Glomerular endothelial cell (primary cell): ENCODE data around the gene KMT2C. TPM values are rescaled to one million over a fixed set of nuclear protein-coding genes. Genes with fewer than 3 reads are reported as not detected.
"Not testable (repeated sequence)": the region's sequence is repeated elsewhere in the genome, so short reads cannot be mapped to it uniquely, and the experiment has no call there.

Experiments used
- DNase-seq: peaks from one replicate; pipeline ENCODE4 v3.0.0-alpha.2; 2011; ENCODE audit warnings: low read depth, low spot score; ENCODE audit errors: extremely low read depth
- total RNA-seq: library from RNA; depleted of rRNA; stranded (reverse); fragments of >200 nt; gene quantifications from 2 replicates; pipeline ENCODE4 v1.2.3, GENCODE V29; 2015

Gene KMT2C
- total RNA-seq, 1 donor from 2014 or later = 50.6 TPM

GRCh38 chr7:152406491-152406890 is 29.3 kb downstream of the KMT2C start:
- no peak for DNase-seq

GRCh38 chr7:152406030-152406429 is 29.8 kb downstream of the KMT2C start:
- not testable (repeated sequence) for DNase-seq

- DNase-seq = no peak
Measured at GRCh38 chr7:152403726-152404125, 32.1 kb downstream of the KMT2C start.

- DNase-seq = no peak
Measured at GRCh38 chr7:152402384-152403250, 33.2 kb downstream of the KMT2C start.

GRCh38 chr7:152399344-152399743 is 36.5 kb downstream of the KMT2C start:
- DNase-seq = no peak

GRCh38 chr7:152395112-152395511 is 40.7 kb downstream of the KMT2C start:
- DNase-seq = no peak

- DNase-seq = not testable (repeated sequence)
Measured at GRCh38 chr7:152394214-152394613, 41.6 kb downstream of the KMT2C start.

GRCh38 chr7:152392254-152392653 is 43.5 kb downstream of the KMT2C start:
- no peak for DNase-seq

GRCh38 chr7:152386136-152386764 is 49.6 kb downstream of the KMT2C start:
- not testable (repeated sequence) for DNase-seq

GRCh38 chr7:152384235-152385200 is 51.3 kb downstream of the KMT2C start:
- not testable (repeated sequence) for DNase-seq

- no peak for DNase-seq
Measured at GRCh38 chr7:152383341-152384234, 52.2 kb downstream of the KMT2C start.

- no peak for DNase-seq
Measured at GRCh38 chr7:152382244-152382643, 53.6 kb downstream of the KMT2C start.

- DNase-seq = not testable (repeated sequence)
Measured at GRCh38 chr7:152380931-152381578, 54.7 kb downstream of the KMT2C start.

GRCh38 chr7:152378497-152378896 is 57.3 kb downstream of the KMT2C start:
- DNase-seq = not testable (repeated sequence)

- not testable (repeated sequence) for DNase-seq
Measured at GRCh38 chr7:152376716-152377484, 58.9 kb downstream of the KMT2C start.

- no peak for DNase-seq
Measured at GRCh38 chr7:152370297-152370696, 65.5 kb downstream of the KMT2C start.

- no peak for DNase-seq
Measured at GRCh38 chr7:152369518-152369917, 66.3 kb downstream of the KMT2C start.

- DNase-seq = no peak
Measured at GRCh38 chr7:152367170-152367569, 68.6 kb downstream of the KMT2C start.

GRCh38 chr7:152366662-152367061 is 69.1 kb downstream of the KMT2C start:
- no peak for DNase-seq
